Gastrocnemius medialis (tissue), 4 donors: ENCODE measurements around the gene STRN.

Source experiments
- POLR2A ChIP-seq, 2 donors: fragments of 450-650 bp; IDR thresholded peaks; one replicate each; pipeline ENCODE4 v1.6.1; 2017; ENCODE audit warnings: antibody characterized with exemption in 2 of 2, mild to moderate bottlenecking in 2 of 2, moderate library complexity in 2 of 2
- TF ChIP-seq, protein P1 (sequence below), 5 experiments: fragments of 450-650 bp in 3 of 5; fragments of 200-600 bp in 2 of 5; sonication (generic) in 2 of 5; IDR thresholded peaks in 4 of 5; conservative IDR thresholded peaks in 1 of 5; 1 replicate in 4 of 5; 2 replicates in 1 of 5; pipeline ENCODE4 v1.5.1; 2016 to 2019; ENCODE audit warnings: antibody characterized with exemption in 5 of 5, mild to moderate bottlenecking in 3 of 5, moderate library complexity in 3 of 5

GRCh38 chr2:36819095-36819711, 147.1 kb downstream of the STRN start:
- TF ChIP-seq, protein P1, sequence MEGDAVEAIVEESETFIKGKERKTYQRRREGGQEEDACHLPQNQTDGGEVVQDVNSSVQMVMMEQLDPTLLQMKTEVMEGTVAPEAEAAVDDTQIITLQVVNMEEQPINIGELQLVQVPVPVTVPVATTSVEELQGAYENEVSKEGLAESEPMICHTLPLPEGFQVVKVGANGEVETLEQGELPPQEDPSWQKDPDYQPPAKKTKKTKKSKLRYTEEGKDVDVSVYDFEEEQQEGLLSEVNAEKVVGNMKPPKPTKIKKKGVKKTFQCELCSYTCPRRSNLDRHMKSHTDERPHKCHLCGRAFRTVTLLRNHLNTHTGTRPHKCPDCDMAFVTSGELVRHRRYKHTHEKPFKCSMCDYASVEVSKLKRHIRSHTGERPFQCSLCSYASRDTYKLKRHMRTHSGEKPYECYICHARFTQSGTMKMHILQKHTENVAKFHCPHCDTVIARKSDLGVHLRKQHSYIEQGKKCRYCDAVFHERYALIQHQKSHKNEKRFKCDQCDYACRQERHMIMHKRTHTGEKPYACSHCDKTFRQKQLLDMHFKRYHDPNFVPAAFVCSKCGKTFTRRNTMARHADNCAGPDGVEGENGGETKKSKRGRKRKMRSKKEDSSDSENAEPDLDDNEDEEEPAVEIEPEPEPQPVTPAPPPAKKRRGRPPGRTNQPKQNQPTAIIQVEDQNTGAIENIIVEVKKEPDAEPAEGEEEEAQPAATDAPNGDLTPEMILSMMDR (IDR thresholded peaks at IDR 0.05 in 4 of 5, conservative IDR thresholded peaks at IDR 0.05 in 1 of 5) = no peak
- TF ChIP-seq POLR2A (IDR thresholded peaks at IDR 0.05) = no peak
